ENCODE data around the gene RABAC1. TPM values are rescaled to one million over a fixed set of nuclear protein-coding genes. Genes with fewer than 3 reads are reported as not detected.

The RABAC1 gene
- total RNA-seq, 4 donors from 2014 or later: 75.6 to 235 (median 165) TPM

DNA sequence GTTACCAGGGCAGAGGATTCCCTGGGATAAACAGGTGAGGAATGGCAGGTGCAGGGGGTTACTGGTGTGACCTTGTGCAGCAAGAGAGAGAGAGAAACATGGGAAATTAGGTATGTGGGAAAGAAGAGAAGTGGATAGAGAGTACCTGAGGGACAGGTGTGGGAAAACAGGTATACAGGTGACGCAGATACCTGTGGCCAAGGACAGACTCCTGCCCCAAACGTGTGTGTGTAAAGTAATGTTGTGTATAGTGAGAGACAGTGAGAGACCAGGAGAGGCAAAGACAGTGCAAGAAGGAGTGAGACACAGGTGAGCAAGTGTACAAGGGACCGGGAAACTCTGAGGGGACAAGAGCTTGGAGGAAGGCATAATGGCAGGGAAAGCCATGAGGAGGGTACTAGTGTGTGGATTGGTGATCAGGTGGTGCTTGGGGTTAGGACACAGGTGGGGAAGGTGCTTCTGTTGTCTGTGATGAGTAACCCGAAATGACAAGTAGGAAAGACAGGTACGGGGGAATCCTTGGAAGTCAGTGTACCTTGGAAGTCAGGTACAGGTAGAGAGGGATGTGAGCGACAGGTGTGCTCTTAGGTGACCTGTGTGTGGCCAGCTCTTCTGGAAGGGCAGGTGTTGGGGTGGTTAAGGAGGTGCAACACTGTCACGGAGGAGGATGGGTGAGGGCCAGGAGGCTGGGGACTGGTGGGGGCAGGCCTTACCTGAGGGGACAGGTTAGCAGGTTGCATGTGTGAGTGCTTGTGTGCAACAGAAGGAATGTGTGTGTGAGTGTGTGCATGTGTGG, 33.7 kb downstream of the RABAC1 start:
- Histone ChIP-seq H3K36me3 (no peaks in the 10 kb centered on the region), H3K27me3 (peaks cover 93% of the 10 kb centered on the region), H3K27ac (no peak overlapping the region), H3K9me3 (no peaks in the 10 kb centered on the region), H3K4me3 (no peak overlapping the region), H3K4me1 (peaks cover 0 to 22% (median 17%) of the 10 kb centered on the region in 4 donors)
- intact Hi-C loops (cut with DNase I; ENCODE audit: low total_unique reads): no loop called here
- DNase-seq: no peak
- TF ChIP-seq EP300 (IDR thresholded peaks at IDR 0.05; ENCODE audit: low read depth) (no peak), POLR2A (IDR thresholded peaks at IDR 0.05) (no peak), POLR2AphosphoS5 (IDR thresholded peaks at IDR 0.05) (no peak)
- TF ChIP-seq, protein P1, sequence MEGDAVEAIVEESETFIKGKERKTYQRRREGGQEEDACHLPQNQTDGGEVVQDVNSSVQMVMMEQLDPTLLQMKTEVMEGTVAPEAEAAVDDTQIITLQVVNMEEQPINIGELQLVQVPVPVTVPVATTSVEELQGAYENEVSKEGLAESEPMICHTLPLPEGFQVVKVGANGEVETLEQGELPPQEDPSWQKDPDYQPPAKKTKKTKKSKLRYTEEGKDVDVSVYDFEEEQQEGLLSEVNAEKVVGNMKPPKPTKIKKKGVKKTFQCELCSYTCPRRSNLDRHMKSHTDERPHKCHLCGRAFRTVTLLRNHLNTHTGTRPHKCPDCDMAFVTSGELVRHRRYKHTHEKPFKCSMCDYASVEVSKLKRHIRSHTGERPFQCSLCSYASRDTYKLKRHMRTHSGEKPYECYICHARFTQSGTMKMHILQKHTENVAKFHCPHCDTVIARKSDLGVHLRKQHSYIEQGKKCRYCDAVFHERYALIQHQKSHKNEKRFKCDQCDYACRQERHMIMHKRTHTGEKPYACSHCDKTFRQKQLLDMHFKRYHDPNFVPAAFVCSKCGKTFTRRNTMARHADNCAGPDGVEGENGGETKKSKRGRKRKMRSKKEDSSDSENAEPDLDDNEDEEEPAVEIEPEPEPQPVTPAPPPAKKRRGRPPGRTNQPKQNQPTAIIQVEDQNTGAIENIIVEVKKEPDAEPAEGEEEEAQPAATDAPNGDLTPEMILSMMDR (IDR thresholded peaks at IDR 0.05): no peak
- in situ Hi-C loops (cut with MboI; ENCODE audit: low pct_ligation_motif_present in 1 of 4, low pct_unique_long_range_greater_than_20kb in 1 of 4, low sequenced_read_pairs in 3 of 4): no loop called here
- WGBS, 2 donors (ENCODE audit: low coverage in 1 of 2): 63 to 68% methylated on average over 5 to 7 of the region's 7 CpGs

DNA sequence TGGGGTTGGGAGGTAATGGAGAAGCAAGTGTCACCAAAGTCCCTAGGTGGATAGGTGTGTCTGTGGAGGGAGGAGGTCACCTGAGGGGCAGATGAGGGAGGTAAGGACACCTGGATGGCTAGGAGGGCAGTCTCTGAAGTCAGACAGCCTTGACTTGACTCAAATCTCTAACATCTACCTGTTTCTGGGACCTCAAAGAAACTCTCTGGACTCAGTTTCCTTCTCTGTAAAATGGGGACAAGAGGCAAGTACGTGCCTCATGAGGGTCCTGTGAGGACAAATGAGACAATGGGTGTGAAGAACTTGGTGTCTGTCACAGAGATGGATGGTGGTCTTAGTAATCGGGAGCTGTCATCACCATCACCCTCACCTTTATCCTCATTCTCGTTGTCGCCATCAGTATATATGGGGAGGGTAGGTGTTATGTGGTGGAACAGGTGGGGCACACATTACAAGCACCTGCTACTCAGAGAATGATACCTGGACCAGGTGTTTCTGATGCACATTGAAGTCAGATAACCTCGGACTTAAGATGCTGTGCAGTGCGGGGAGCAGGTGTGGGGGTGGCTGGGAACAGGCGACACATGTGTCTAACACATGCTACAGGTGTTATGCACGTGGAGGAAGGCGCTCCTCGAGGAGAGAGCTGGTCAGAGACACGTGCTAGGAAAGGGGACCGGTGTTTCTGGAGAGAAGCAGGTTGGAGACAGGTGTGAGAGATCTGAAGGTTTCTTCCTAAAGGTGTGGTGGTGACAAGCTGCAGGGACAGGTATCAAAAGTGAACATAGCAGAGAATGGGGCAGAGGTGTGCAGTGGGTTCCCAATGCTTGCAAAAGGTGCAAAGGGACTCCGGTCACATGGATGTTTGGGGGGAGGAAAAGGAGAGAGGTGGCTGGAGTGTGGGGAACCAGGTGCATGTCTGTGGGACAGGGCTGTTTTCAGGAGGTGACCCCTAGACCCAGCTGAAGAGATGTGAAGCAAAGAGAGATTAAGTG, 34.7 kb downstream of the RABAC1 start:
- 41 to 47% methylated on average over 7 to 13 of the region's 13 CpGs for WGBS, 2 donors (ENCODE audit: low coverage in 1 of 2)
- no peaks in the 10 kb centered on the region for H3K36me3 ChIP-seq
- no peak overlapping the region for H3K27ac ChIP-seq
- peaks cover 83% of the 10 kb centered on the region for H3K27me3 ChIP-seq
- TF ChIP-seq, protein P1 (IDR thresholded peaks at IDR 0.05): no peak
- TF ChIP-seq POLR2A (IDR thresholded peaks at IDR 0.05) (no peak), EP300 (IDR thresholded peaks at IDR 0.05; ENCODE audit: low read depth) (no peak)
- H3K4me3 ChIP-seq: no peak overlapping the region
- in situ Hi-C loops (cut with MboI; ENCODE audit: low pct_ligation_motif_present in 1 of 4, low pct_unique_long_range_greater_than_20kb in 1 of 4, low sequenced_read_pairs in 3 of 4) (no loop called here), intact Hi-C loops (cut with DNase I; ENCODE audit: low total_unique reads) (no loop called here)
- no peak for DNase-seq
- H3K9me3 ChIP-seq: no peaks in the 10 kb centered on the region
- peaks cover 0 to 20% (median 16%) of the 10 kb centered on the region in 4 donors for H3K4me1 ChIP-seq

DNA sequence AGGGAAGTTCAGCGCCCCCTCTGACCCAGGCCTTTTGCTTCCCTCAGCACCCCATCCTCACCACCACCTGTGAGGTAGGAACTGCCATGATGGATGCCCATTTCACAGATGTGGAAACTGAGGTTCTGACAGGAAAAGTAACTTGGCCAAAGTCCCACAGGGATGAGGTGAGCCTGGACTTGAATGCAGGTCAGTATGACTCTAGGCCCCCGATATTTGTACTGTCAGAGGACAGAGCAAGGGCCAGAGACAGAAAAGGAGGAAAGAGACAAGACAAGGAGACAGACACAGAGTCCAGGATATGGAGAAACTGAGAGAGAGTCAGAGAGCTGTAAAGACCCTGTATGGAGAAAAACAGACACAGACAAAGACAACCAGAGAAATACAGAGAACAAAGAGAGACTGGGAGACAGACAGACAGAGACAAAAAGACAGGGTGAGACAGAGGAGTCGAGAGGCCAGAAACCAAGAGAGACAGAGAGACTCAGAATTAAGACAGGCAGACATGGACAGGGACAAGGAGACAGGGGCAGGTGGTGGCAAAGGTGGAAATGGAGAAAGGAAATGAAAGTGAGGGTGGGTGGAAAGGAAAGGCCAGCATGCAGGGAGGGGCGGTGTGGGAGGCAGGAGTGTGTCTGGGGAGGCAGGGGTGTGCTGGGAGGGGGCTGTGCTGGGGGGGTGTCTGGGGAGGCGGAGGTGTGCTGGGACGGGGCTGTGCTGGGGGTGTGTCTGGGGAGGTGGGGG, 35.9 kb downstream of the RABAC1 start:
- TF ChIP-seq POLR2AphosphoS5 (IDR thresholded peaks at IDR 0.05): no peak
- no peak for TF ChIP-seq EP300 (IDR thresholded peaks at IDR 0.05; ENCODE audit: low read depth)
- no peak for TF ChIP-seq POLR2A (IDR thresholded peaks at IDR 0.05)
- TF ChIP-seq, protein P1 (IDR thresholded peaks at IDR 0.05): no peak
- no peaks in the 10 kb centered on the region for H3K9me3 ChIP-seq
- in situ Hi-C loops (cut with MboI; ENCODE audit: low pct_ligation_motif_present in 1 of 4, low pct_unique_long_range_greater_than_20kb in 1 of 4, low sequenced_read_pairs in 3 of 4): no loop called here
- intact Hi-C loops (cut with DNase I; ENCODE audit: low total_unique reads): no loop called here
- 47 to 64% methylated on average over 2 to 4 of the region's 6 CpGs for WGBS, 2 donors (ENCODE audit: low coverage in 1 of 2)
- no peak overlapping the region for H3K27ac ChIP-seq
- H3K27me3 ChIP-seq: peaks cover 73% of the 10 kb centered on the region
- no peak for DNase-seq
- no peaks in the 10 kb centered on the region for H3K36me3 ChIP-seq
- H3K4me3 ChIP-seq: no peak overlapping the region
- H3K4me1 ChIP-seq: peaks cover 0 to 8% (median 7%) of the 10 kb centered on the region in 4 donors

Data from transverse colon (tissue), 4 donors.